Parathyroid adenoma (tissue), 2 donors: ENCODE results near the gene FAM234B.

Experiments
- H2AFZ ChIP-seq: fragments of 300-600 bp; sonication (generic); one replicate; pipeline ENCODE4 v1.7.0; 2017; ENCODE audit warnings: antibody characterized with exemption, mild to moderate bottlenecking
- H3K27ac ChIP-seq: fragments of 300-600 bp; sonication (generic); one replicate; pipeline ENCODE4 v1.7.0; 2017
- H3K27me3 ChIP-seq: fragments of 300-600 bp; sonication (generic); one replicate; pipeline ENCODE4 v1.7.0; 2017; ENCODE audit warnings: low read length; ENCODE audit not compliant: control insufficient read depth, insufficient read depth
- H3K36me3 ChIP-seq: fragments of 300-600 bp; sonication (generic); one replicate; pipeline ENCODE4 v1.7.0; 2017; ENCODE audit warnings: low read length; ENCODE audit not compliant: control insufficient read depth, insufficient read depth
- H3K4me1 ChIP-seq: fragments of 300-600 bp; sonication (generic); one replicate; pipeline ENCODE4 v1.7.0; 2017; ENCODE audit warnings: control low read depth
- H3K4me2 ChIP-seq: fragments of 300-600 bp; sonication (generic); one replicate; pipeline ENCODE4 v1.7.0; 2017; ENCODE audit warnings: low read length
- H3K4me3 ChIP-seq: fragments of 300-600 bp; sonication (generic); one replicate; pipeline ENCODE4 v1.7.0; 2017; ENCODE audit warnings: low read depth, low read length
- H3K79me2 ChIP-seq: fragments of 300-600 bp; sonication (generic); one replicate; pipeline ENCODE4 v1.7.0; 2017; ENCODE audit warnings: control low read depth
- H3K9ac ChIP-seq: fragments of 300-600 bp; sonication (generic); one replicate; pipeline ENCODE4 v1.7.0; 2017; ENCODE audit warnings: mild to moderate bottlenecking
- H3K9me3 ChIP-seq: fragments of 300-600 bp; sonication (generic); one replicate; pipeline ENCODE4 v1.7.0; 2017; ENCODE audit warnings: low read length; ENCODE audit not compliant: control insufficient read depth
- CTCF ChIP-seq: fragments of 300-600 bp; sonication (generic); IDR thresholded peaks from one replicate; pipeline ENCODE4 v1.7.0; 2017; ENCODE audit warnings: antibody characterized with exemption, mild to moderate bottlenecking
- donor health status: primary hyperparathyroidism.

The FAM234B gene

GRCh38 chr12:13084898-13085640 is 40.9 kb downstream of the FAM234B start:
- H3K4me2 ChIP-seq, result no peak overlapping the region
- H3K4me1 ChIP-seq, result no peaks in the 10 kb centered on the region
- H3K36me3 ChIP-seq, result no peaks in the 10 kb centered on the region
- no peak overlapping the region for H3K4me3 ChIP-seq
- H3K9ac ChIP-seq, result no peak overlapping the region
- no peaks in the 10 kb centered on the region for H3K27me3 ChIP-seq
- TF ChIP-seq CTCF, result no peak
- no peak overlapping the region for H3K27ac ChIP-seq
- no peaks in the 10 kb centered on the region for H3K79me2 ChIP-seq
- H2AFZ ChIP-seq, result no peak overlapping the region
- no peaks in the 10 kb centered on the region for H3K9me3 ChIP-seq

GRCh38 chr12:13085968-13086686 is 41.9 kb downstream of the FAM234B start:
- Histone ChIP-seq H3K9ac (no peak overlapping the region), H3K4me1 (no peaks in the 10 kb centered on the region), H3K9me3 (no peaks in the 10 kb centered on the region), H3K36me3 (no peaks in the 10 kb centered on the region), H3K27ac (no peak overlapping the region), H3K27me3 (no peaks in the 10 kb centered on the region), H2AFZ (no peak overlapping the region), H3K79me2 (no peaks in the 10 kb centered on the region), H3K4me2 (no peak overlapping the region), H3K4me3 (no peak overlapping the region)
- TF ChIP-seq CTCF, result no peak

GRCh38 chr12:13087766-13088165 is 43.6 kb downstream of the FAM234B start:
- no peaks in the 10 kb centered on the region for H3K4me1 ChIP-seq
- no peaks in the 10 kb centered on the region for H3K36me3 ChIP-seq
- no peaks in the 10 kb centered on the region for H3K79me2 ChIP-seq
- TF ChIP-seq CTCF, result no peak
- H3K27me3 ChIP-seq, result no peaks in the 10 kb centered on the region
- no peaks in the 10 kb centered on the region for H3K9me3 ChIP-seq
- H3K4me2 ChIP-seq, result no peak overlapping the region
- H3K27ac ChIP-seq, result no peak overlapping the region
- no peak overlapping the region for H3K9ac ChIP-seq
- H2AFZ ChIP-seq, result no peak overlapping the region
- H3K4me3 ChIP-seq, result no peak overlapping the region

- Histone ChIP-seq H3K9me3 (no peaks in the 10 kb centered on the region), H3K4me3 (no peak overlapping the region)
These were observed 44.3 kb downstream of the FAM234B start for GRCh38 chr12:13088496-13088895.

More at GRCh38 chr12:13088496-13088895, 44.3 kb downstream of the FAM234B start:
- no peak for TF ChIP-seq CTCF
- H3K4me1 ChIP-seq, result no peaks in the 10 kb centered on the region
- no peaks in the 10 kb centered on the region for H3K27me3 ChIP-seq
- no peak overlapping the region for H3K9ac ChIP-seq
- H3K4me2 ChIP-seq, result no peak overlapping the region
- no peaks in the 10 kb centered on the region for H3K79me2 ChIP-seq
- no peak overlapping the region for H2AFZ ChIP-seq
- H3K36me3 ChIP-seq, result no peaks in the 10 kb centered on the region
- H3K27ac ChIP-seq, result no peak overlapping the region
